Forelimb muscle (tissue), 1 donor: ENCODE data around the gene CTNS. TPM values are rescaled to one million over a fixed set of nuclear protein-coding genes. Genes with fewer than 3 reads are reported as not detected.
"Not testable (repeated sequence)": the region's sequence is repeated elsewhere in the genome, so short reads cannot be mapped to it uniquely, and the experiment has no call there.

Source experiments
- DNase-seq: peaks from one replicate; pipeline ENCODE4 v3.0.0-alpha.2; 2013; ENCODE audit warnings: low read depth
- polyA plus RNA-seq: library from polyadenylated mRNA; unstranded; fragments of 120-200 nt; gene quantifications from one replicate; pipeline ENCODE4 v1.2.1, GENCODE V29; 2013; ENCODE audit not compliant: insufficient read length

The CTNS gene
- polyA plus RNA-seq, 1 donor: 7.8 TPM

DNA sequence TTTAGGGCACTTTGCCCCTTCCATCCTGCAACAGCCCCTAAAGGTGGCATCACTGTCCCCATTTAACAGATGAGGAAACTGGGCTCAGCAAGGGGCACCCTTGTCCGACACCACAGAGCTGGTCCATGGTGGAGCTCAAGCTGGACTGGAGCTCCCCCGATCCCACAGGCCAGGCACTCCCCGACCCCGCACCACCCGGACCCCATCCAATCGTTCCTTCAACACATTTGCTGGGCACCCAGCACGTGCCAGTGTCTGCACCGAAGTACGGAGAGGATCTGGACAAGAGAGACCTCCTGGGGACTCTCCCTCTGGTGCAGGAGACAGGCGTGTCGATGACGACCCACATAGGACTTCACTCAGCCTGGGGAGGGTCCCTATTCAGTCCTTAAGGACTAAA lies 45.5 kb downstream of the CTNS start:
- no peak for DNase-seq

DNA sequence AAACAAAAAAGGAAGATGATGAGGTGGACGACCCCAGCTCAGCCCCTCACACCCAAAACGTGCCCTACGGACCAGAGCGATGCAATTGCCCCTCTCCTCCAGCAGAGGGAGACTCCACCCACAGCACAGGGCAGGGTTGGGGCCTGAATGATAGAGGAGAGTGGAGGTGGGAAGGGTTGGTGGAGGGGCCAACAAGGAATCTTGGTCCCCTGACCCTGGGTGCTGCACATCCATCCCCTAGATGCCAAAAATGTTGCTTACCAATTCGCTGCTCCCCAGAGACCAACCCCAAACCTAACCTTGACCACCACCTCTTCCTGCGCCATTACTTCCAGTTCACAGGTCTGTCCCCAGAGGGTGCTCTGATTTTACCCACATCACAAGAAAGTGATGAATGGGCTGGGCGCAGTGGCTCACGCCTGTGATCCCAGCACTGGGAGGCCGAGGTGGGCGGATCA lies 46.5 kb downstream of the CTNS start:
- no peak for DNase-seq

DNA sequence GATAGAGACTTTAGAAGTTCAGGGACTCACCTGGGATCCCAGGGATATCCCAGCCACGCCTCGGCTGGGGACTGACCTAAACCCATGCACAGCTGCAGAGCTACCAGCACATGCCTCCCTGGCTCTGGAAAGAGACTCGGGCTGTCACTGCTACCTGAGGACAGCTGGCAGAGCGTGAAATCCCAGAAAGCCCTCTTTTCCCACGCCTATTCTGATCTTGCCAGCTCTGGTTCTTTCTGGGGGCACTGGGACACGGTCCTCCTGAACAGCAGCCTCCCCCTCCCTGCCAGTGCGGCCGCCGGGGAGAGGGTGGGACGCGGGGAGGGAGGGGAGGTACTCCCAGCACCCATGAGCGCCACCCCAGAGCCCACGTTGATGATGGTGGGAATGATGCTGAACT lies 48.6 kb downstream of the CTNS start:
- DNase-seq: no peak

DNA sequence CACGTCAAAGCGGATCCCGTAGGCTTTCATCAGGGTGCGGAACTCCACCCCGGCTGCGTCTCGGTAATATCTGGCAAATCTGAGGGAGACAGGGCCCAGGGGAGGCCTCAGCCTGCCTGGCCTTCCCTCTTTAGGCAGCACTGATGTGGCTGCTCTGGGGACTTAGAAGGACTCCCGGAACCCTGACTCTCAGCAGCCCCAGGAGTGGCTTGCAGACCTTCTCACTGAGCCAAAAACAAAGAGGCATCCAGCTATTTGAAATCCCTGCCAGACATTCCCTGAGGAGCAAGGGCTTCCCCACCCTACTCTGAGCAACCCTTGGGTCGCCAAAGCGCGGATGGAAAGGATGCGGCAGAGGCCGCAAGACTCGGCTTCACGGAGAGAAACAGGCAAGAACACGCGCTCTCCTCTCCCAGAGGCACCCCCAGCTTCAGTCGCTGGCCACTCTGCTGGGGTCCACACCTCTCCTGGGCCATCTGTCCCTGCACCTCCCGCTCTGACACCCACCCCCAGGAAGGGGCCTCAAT lies 51.5 kb downstream of the CTNS start:
- no peak for DNase-seq

DNA sequence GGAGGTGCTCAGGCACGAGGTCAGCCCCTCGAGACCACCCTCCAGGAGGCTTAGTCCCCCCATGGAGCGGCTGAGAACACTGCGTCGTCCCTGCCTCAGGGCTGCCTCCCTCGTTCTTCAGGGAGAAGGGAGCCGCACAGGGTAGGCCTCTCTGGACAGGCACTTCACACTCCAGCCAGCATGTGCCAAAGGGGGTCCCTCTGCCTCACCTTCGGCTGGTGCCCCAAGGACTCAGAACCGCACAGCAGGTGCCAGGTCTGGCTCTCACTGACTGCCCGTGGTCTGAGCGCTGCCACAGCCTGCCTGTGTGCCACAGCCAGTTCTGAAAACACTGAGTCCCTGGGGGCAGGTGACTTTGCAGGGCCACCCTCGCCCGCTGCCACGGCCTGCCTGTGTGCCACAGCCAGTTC lies 52.3 kb downstream of the CTNS start:
- no peak for DNase-seq

DNA sequence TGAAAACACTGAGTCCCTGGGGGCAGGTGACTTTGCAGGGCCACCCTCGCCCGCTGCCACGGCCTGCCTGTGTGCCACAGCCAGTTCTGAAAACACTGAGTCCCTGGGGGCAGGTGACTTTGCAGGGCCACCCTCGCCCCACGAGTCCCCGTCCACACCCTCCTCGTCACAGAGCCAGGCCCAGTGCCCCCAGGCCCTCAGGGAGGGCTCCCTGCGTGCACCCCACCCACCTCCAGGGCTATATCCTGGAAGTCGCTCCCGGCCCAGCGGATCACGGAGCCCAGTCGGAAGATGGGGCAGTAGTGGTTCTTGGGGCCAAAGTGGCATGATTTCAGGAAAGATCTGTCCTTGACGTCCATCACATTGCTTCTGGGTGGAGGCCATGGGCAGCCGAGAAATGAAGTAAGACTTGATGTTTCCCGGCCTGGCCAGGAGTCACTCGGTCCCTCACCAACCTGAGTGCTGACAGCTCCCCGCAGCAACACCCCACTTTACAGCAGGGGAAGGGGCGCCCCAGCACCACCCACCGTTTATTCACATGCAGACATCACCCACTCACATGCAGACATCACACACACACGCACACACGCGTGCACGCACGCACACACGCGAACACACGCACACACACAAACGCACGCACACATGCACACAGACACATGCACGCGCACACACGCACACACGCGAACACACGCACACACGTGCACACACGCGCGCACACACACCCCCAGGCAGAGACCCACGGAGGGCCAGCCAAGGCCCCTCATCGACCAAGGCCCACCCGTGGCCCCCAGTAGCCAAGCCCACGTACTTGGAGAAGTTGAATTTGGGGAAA lies 52.9 kb downstream of the CTNS start:
- DNase-seq: no peak

DNA sequence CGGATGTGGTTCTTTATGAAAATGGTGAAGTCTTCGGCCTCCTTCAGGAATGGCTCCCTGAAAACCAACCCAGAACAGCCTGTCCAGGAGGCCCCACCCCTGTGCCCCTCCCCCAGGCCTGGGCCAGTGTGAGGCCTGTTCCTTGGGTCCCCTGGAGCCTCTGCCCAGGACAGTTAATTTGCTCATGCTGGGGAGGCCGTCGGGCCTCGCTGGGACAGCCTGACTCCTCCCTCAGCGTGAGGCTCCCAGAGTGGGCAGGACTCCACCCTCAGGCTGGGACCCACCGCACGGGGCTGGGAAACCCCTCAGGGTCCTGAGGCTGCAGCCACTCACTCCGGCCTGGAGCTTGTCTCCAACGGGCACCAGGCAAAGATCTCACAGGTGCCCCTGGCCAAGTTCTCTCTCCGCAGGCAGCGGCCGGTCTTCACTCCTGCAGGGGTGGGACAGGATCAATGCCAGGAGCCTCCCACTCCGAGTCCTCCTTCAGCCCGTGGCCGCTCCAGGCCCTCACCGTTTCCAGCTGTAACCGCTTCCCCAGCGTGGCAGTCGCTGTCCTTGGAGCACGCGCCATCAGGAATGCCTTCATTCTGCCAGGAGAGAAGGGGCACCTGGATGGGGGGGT lies 53.6 kb downstream of the CTNS start:
- DNase-seq: no peak

DNA sequence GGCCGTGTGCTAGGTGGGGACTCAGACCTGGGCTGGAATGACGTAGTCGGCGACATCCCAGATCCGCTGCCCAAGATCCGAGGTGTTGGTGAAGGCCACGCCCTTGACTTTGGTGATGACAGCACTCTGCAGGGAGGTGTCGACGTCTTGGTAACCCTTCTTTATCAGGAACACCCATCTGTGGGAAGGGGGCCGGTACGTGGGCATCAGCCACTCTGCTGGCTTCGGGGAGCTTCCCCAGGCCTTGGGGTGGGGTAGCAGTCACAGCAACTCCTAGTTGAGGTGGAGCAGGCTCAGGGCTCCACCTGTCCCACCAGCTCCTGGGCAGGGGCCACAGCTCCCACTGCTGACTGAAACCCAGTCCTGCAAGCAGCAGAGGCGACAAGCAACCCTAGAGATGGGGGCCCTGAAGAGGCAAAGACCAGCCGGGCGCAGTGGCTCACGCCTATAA lies 55.1 kb downstream of the CTNS start:
- DNase-seq: no peak

DNA sequence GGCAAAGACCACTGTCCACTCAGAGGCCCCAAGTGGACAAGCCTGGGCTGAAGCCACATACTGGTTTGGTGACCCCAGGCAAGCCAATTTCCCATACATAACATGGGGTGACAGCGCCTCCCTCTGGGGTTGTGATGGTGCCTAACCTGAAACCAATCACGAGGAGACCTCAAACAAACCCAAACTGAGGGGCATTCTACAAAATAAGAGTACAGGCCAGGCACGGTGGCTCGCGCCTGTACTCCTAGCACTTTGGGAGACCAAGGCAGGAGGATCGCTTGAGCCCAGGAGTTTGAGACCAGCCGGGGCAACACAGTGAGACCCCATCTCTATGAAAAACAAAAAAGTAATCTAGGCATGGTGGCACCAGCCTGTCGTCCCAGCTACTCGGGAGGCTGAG lies 55.8 kb downstream of the CTNS start:
- DNase-seq: no peak

DNA sequence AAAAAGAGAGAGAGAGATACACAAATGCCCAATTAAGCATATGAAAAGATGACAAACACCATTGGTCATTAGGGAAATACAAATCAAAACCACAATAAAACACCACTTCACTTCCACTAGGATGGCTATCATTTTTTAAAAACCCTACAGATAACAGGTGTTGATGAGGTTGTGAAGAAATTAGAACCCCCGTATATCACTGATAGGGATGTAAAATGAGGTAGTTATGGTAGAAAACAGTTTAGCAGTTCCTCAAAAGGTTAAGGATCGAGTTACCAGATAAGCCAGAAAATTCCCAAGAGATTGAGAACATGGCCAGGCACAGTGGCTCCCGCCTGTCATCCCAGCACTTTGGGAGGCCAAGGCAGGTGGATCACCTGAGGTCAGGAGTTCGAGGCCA lies 56.6 kb downstream of the CTNS start:
- no peak for DNase-seq

DNA sequence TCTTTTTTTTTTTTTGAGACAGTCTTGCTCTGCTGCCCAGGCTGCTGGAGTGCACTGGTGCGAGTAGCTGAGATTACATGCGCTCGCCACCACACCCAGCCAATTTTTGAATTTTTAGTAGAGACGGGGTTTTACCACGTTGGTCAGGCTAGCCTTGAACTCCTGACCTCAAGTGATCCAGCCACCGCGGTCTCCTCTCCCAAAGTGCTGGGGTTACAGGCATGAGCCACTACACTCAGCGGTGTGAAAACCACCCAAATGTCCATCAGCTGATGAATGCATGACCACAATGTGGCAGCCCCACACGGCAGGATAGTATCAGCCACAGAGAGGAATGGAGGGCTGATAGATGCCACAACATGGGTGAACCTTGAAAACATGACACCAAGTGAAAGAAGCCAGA lies 57.3 kb downstream of the CTNS start:
- no peak for DNase-seq

DNA sequence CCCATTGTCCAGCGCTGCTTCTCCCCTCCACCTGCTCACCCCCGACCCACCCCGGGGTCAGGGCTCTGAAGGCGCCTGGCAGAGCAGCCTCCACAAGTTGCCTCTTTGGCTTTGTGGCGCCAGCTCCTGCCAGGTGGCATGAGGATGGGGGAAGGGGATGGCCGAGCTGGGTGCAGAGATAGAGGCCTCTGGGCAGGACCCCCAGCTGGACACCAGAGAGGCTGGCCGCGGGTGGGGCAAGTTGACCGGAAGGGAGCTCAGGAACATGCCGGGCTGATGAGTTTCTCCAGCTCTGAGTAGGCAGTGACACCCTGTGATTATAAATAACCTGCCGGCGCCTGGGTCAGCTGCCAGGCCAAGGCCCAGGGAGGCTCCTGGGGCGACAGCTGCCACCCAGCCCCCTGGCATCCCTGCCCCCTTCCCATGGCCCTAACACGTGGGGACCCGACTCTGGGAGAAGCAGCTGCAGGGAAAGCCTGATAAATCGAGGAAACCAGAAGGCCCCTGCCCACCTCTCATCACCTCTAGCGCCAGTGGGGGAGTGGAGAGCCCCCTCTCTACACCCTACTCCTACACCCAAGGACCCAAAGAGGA lies 58.7 kb downstream of the CTNS start:
- DNase-seq: no peak

DNA sequence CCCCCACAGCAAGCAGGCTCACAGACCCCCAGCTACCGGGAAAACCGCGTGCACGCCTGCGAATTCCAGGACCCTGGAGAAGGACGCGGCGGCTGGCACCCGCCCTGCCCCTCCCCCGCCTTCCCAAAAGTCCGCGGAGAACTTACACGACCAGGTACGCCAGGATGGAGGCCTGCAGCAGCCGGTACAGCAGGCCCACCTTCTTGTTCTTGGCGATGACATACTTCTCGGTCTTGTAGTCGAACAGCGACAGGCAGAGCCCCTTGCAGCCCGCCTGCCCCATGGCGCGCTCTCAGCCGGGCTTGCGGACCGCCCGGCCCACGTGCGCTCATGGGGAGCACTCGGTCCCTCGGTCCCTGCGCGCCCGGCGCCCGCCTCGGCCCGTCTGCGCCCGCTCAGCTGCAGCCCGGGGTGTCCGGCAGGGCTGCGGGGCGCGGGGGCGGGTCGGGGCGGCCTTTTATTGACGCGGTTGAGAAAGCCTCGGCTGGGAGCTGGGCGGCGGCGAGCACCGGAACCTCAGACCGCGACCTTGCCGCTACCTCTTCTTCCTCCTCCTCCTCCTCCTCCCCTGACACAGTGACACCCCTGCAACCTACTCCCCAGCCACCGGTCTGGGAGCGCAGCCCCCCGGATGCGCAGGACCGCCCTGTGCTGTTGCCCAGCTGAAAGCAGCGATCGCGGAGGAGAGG lies 59.3 kb downstream of the CTNS start, which contains the start of gene P2RX5:
P2RX5 (minus strand) TSS at position 433 of the 689 bp plus-strand sequence; CDS start at position 283, 150 bp downstream.
- no peak for DNase-seq

DNA sequence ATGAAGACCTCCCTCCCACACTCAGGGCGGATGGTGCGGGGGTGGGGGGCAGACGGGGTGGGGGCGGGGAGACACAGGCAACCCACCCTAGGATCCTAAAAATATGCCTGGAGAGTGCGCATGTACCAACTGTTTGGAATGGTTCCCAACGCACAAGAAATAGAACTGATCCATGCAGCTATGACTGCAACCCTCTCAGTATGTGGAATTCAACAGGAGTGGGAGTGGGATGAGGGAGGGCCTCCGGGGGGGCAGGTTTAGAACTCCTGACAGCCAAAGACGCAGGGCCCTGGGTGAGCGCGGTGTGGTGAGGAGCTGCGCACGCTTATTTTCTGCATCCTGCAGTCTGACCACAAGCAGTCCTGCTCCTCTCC lies 60.5 kb downstream of the CTNS start:
- DNase-seq: no peak

DNA sequence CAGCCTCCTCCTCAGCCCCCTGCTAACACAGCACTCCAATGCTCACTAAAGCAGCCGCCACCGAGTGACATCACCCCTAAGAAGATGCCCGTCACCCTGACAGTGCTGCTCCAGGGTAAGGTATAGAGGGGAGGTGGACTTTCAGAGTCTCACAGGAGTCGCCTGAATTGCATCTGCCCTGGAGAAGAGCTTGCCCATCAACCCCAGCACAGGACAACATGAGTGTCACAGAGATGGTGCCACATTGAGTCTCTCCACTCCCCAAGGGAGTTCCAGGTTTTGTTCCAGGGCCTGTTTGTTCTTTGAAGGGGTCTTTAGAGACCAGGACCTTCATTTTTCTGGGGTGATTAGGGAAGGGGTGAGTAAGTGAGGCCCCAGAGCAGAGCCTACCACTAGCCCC lies 61.6 kb downstream of the CTNS start:
- DNase-seq: no peak

DNA sequence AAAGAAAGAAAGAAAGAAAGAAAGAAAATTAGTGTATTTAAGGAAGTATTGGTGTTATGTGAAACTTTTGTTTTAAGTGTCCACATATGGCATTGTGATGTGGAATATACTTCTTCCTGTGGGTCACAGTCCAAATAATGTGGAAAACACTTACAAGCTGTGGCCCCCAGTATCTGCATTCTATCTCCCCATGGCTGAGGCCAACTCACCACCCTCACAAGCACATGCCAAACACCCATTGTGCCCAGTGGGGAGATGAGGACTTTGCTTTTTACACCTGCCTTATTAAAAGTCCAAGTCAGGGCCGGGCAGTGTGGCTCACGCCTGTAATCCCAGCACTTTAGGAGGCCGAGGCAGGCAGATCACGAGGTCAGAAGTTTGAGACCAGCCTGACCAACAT lies 63.4 kb downstream of the CTNS start:
- no peak for DNase-seq

DNA sequence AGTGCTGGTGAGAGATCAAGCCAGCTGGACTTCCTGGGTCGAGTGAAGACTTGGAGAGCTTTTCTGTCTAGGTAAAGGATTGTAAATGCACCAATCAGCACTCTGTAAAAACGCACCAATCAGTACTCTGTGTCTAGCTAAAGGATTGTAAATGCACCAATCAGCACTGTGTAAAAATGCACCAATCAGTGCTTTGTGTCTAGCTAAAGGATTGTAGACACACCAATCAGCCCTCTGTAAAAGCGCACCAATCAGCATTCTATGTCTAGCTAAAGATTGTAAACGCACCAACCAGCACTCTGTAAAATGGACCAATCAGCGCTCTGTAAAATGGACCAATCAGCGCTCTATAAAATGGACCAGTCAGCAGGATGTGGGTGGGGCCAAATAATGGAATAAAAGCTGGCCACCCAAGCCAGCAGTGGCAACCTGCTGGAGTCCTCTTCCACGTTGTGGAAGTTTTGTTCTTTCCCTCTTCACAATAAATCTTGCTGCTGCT lies 65.5 kb downstream of the CTNS start:
- not testable (repeated sequence) for DNase-seq

DNA sequence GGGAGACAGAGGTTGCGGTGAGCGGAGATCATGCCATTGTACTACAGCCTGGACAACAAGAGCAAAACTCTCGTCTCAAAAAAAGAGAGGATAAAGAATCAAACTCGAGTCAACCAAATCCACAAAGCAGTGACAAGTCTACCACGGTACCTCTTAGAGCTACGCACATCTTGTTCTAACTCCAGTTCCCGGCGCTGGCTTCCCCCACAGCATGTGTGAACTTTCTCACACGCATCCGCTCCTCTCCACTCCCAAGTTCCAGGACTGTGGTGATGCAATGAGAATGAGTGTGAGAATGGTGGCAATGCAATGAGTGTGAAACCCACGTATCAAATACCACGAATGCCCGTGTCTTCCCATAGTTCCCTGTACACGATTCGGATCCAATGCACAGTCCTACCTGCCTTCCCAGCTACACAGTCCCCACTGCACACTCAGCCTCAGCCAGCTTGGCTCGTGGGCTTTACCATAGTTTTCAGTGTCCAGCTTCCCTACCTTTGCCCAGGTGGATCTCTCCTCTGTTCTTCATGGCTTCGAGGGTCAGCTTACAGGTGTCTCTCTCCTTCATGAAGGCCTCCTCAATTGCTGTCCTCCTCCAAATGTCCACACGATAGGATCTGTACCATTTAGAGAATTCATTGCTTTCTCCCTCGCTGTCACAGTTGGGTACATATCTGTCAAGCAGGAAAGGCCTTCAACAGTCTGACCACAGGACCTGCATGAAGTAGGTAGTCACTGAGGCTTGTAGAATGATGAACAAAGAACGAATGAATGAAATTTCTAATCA lies 68.6 kb downstream of the CTNS start:
- DNase-seq: no peak

DNA sequence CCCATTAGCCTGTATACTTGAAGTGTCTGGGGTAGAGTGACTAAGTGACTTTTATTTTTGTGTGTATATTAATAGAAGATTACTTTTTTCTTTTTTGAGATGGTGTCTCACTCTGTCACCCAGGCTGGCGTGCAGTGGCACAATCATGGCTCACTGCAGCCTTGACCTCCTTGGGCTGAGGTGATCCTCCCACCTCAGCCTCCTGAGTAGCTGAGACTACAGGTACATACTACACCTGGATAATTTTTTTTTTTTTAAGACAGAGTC lies 69.1 kb downstream of the CTNS start:
- DNase-seq: not testable (repeated sequence)

DNA sequence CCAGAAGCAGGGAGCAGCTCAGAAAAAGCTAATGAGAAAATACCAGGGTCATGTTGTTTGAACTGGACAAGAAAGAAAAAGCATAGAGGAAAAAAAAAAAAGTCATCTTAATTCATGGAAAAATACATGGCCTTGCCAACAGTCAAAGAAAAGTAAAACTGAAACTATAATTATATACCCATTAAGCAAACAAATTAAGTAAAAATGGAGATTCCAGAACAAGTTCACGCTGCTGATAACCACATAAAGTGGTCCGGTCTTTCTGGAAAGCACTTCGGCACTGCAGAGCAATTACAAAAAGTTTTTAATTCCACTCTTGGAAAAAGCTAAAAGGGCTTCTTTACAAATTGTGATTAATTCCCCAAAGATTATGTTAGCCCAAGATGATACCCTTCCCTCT lies 71.8 kb downstream of the CTNS start:
- DNase-seq: no peak

DNA sequence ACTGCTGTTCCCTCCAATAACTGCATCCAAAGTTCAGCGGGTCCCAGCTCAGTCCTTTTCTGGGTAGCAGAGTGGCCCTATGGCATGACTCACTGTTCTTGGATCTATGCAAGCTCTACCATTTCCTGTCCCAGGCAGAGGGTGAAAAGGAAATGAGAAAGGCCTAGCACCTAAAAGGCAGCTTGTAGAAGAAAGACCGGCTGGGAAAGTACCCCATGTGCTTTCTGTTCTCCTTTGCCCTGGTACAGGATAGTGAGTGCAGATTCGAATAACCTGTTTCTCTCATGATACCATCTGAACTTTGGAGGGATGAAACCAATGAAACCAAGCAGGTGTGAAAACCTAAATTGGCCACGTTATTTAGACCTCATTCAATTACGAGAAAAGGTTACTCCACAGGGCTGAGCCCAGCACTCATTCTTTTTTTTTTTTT lies 74.4 kb downstream of the CTNS start:
- no peak for DNase-seq
